Psoas muscle (tissue), 8 donors: ENCODE measurements around the gene BRINP2. TPM values are rescaled to one million over a fixed set of nuclear protein-coding genes. Genes with fewer than 3 reads are reported as not detected.

Experiments used
- ATAC-seq, 4 donors: fragments of 200-7000 bp; cut with Tn5 transposase; one replicate each; pipeline ENCODE4 v1.9.1; 2020; ENCODE audit warnings: moderate library complexity in 3 of 4, mild to moderate bottlenecking in 2 of 4
- DNase-seq, 2 donors: peaks; one replicate each; pipeline ENCODE4 v3.0.0-alpha.2; 2020
- H3K27ac ChIP-seq: fragments of 200-600 bp; one replicate; pipeline ENCODE4 v1.8.0; 2022
- H3K27me3 ChIP-seq, 3 donors: fragments of 200-600 bp in 1 of 3; one replicate each; pipeline versions ENCODE4 v1.6.1 to v1.8.0; 2013 to 2022; ENCODE audit warnings: low read length in 2 of 3, mild to moderate bottlenecking in 2 of 3, moderate library complexity in 1 of 3; ENCODE audit not compliant: insufficient read depth in 3 of 3
- H3K36me3 ChIP-seq, 2 donors: fragments of 200-600 bp in 1 of 2; one replicate each; pipeline versions ENCODE4 v1.6.1 to v1.8.0; 2013 to 2022; ENCODE audit warnings: low read depth in 1 of 2, mild to moderate bottlenecking in 1 of 2, moderate library complexity in 1 of 2; ENCODE audit not compliant: insufficient read depth in 1 of 2
- H3K4me1 ChIP-seq: fragments of 200-600 bp; one replicate; pipeline ENCODE4 v1.8.0; 2022
- H3K4me3 ChIP-seq: fragments of 200-600 bp; one replicate; pipeline ENCODE4 v1.8.0; 2022; ENCODE audit warnings: mild to moderate bottlenecking
- H3K9me3 ChIP-seq: fragments of 200-600 bp; one replicate; pipeline ENCODE4 v1.8.0; 2022
- WGBS, 3 donors: extraction: QIAGEN DNeasy Blood & Tissue Kit; methylation state at CpG; one replicate each; pipeline versions ENCODE4 v1.1.6 to v1.1.7; 2013; 5-methylcytosine and 5-hydroxymethylcytosine counted together
- intact Hi-C, 2 donors: fragments of 100-400 bp; cut with DNase I; formaldehyde crosslinking; loops; one replicate each; pipeline versions ENCODE4 v1.11.0 to v1.14.2; 2022
- polyA plus RNA-seq, 3 donors: library from polyadenylated mRNA; stranded (reverse); fragments of 200-250 nt; gene quantifications; one replicate each; pipeline ENCODE4 v1.2.3, GENCODE V29; 2013
- total RNA-seq, 4 donors: library from RNA; stranded (reverse); fragmentation: NEBNext Ultra II Directional in 2 of 4; extraction: Animal tissue kit (Norgen Biotek cat#: 25700) in 2 of 4; gene quantifications; one replicate each; pipeline versions ENCODE4 v1.2.1 to v1.2.4, GENCODE V29; 2021 to 2023
- TF ChIP-seq, protein P1 (sequence below): fragments of 200-600 bp; IDR thresholded peaks from one replicate; pipeline ENCODE4 v1.8.0; 2022; ENCODE audit warnings: antibody characterized with exemption
- donor health status: healthy with polysubstance abuse.
- donor health status: DM: no; HTN: no; CAD: no; lungs with moderate emphysema.
- donor health status: Bipolar disorder and iron deficiency.
- donor health status: healthy.
- donor health status: DM: yes; HTN: yes; CAD: no.
- donor health status: DM: no; HTN: no; CAD: no.
- donor health status: DM: no; HTN: no; CAD: no.
- donor health status: DM: yes; HTN: yes; CAD: no.

Gene BRINP2
- total and polyA plus RNA-seq, 7 donors = 0.04 to 0.38 (median 0.23) TPM; not detected in 3

DNA sequence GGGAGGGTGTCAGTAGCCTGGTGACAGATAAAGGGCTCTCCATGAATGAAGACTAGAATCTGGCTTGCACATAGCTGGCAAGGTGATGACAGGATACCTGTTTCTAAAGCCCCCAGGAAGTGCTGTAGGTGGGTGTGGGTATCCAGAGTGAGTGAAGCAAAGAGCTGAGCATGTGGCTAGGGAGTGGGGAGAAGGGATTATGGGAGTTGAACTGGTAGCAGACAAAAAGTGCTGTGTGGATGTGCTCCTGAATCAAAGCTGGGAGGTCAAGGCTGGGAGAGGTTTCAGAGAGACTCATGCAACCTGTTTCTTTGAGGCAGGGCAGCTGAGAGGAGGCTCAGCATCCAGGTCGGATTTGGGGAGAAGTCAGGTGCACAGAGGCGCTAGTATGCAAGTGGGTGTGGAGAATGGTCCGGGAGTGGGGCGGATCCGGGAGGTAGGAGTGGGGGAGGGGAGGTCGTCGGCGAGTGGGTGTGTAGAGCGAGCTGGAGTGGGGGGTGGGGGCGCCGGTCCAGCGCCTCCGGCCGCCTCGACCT, 6.8 kb upstream of the BRINP2 start:
- intact Hi-C loops = no loop called here
- H3K27ac ChIP-seq = no peak overlapping the region
- no peaks in the 10 kb centered on the region for H3K9me3 ChIP-seq
- no peak for DNase-seq
- H3K4me1 ChIP-seq = no peaks in the 10 kb centered on the region
- 0 to 3% (median 1%) methylated on average over 5 to 15 of the region's 15 CpGs for WGBS, 3 donors
- peaks cover 4 to 64% (median 13%) of the 10 kb centered on the region in 3 donors for H3K27me3 ChIP-seq
- H3K4me3 ChIP-seq = peak overlapping the region; percentile 41
- no peaks in the 10 kb centered on the region for H3K36me3 ChIP-seq
- ATAC-seq = no peak
- TF ChIP-seq, protein P1, sequence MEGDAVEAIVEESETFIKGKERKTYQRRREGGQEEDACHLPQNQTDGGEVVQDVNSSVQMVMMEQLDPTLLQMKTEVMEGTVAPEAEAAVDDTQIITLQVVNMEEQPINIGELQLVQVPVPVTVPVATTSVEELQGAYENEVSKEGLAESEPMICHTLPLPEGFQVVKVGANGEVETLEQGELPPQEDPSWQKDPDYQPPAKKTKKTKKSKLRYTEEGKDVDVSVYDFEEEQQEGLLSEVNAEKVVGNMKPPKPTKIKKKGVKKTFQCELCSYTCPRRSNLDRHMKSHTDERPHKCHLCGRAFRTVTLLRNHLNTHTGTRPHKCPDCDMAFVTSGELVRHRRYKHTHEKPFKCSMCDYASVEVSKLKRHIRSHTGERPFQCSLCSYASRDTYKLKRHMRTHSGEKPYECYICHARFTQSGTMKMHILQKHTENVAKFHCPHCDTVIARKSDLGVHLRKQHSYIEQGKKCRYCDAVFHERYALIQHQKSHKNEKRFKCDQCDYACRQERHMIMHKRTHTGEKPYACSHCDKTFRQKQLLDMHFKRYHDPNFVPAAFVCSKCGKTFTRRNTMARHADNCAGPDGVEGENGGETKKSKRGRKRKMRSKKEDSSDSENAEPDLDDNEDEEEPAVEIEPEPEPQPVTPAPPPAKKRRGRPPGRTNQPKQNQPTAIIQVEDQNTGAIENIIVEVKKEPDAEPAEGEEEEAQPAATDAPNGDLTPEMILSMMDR = no peak

DNA sequence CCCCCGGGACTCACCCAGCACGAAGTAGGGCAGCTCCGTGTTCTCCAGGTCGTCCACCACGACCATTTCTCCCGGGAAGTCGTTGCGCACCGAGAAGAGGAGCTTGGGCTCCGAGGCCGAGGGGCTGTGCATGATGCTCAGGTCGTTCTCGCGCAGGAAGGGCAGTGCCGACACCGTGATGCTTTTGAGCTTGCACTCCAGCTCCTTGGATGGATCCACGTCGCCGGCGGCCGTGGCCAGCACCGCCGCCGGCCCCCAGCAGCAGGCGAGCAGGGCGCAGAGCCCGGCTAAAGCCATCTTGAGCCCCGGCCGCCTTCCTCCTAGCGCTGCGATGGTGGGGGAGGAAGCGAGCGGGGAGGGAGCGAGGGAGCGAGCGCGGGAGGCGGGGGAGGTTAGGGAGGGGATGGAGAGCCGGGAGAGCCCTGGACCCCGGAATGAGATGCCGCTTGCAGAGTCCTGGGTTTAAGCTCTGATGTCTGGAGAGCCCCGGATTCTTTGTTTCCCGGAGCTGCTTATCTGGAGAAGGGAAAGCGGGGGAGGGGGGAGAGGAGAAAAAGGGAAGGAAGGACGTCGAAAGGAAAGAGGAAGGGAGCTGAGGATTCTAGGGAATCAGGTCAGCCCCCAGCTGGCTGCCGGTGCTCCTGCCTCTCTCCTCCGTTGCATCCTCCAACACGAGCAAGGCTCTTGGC, 6.2 kb upstream of the BRINP2 start, which contains the start of gene ASTN1:
TSS of gene ASTN1 (minus strand) at position 333 of the 689 bp plus-strand sequence. CDS start at position 297, 36 bp downstream.
- no peaks in the 10 kb centered on the region for H3K9me3 ChIP-seq
- no peak within 1 kb of the TSS for H3K27ac ChIP-seq
- H3K4me1 ChIP-seq = no peaks in the 10 kb centered on the region
- H3K27me3 ChIP-seq = peaks cover 4 to 68% (median 13%) of the 10 kb centered on the region in 3 donors
- H3K4me3 ChIP-seq = peak within 1 kb of the TSS; percentile 41
- ATAC-seq (no peak), DNase-seq (no peak)
- 0 to 1% (median 1%) methylated on average over 37 to 49 of the region's 49 CpGs for WGBS, 3 donors
- intact Hi-C loops = no loop called here
- no peaks in the 10 kb centered on the region for H3K36me3 ChIP-seq
- TF ChIP-seq, protein P1 = no peak

DNA sequence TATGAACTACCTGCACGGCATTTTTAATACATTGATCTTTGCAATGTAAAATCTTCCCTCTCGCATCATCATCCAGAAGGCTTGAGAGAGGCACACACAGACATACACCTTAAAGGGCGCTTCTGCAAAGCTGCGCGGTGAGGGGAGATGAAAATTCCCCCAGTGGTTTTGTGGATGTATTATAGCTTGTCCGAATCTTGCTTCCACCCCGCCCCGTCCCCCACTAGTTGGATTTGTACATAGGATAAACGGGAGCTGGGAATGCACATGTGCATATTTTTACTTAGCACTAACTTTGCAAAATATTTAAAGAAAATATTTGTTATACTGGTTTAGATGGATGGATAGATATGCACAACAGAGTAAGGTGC, 5.7 kb upstream of the BRINP2 start:
- no peak for ATAC-seq
- Histone ChIP-seq H3K4me3 (no peak overlapping the region), H3K36me3 (no peaks in the 10 kb centered on the region), H3K4me1 (no peaks in the 10 kb centered on the region), H3K27me3 (peaks cover 4 to 72% (median 13%) of the 10 kb centered on the region in 3 donors), H3K27ac (no peak overlapping the region), H3K9me3 (no peaks in the 10 kb centered on the region)
- intact Hi-C loops = no loop called here
- 3 to 5% (median 4%) methylated on average over 9 of the region's 9 CpGs for WGBS, 3 donors
- no peak for DNase-seq
- TF ChIP-seq, protein P1 = no peak

DNA sequence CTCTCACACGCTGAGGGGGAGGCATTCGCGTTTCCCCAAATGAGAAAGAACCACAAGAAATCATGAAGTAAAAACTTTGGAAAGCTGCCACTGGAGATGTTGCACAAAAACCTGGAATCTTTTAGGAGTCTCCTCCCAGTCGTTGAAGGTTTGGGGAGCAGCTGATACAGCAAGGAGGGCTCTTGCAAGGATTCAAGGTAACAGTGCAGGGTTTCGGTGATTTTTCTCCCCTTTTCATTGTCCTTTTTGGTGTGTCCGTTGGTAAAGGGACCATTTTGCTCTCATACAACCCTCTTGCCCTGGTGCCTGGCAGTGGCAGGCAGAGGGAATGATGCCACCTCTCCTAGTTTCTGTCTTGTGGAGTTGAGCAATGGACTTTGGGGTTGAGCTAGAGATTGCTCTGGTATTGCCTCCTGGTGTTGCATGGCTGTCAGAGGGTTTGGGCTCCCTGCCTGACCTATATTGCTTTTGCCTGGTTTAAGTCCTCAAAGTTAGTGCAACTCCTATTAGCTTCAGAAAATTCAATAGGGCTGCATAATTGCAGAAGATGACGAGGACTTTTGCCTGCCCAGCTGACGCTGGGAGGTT, 872 bp downstream of the BRINP2 start:
- ATAC-seq = no peak
- Histone ChIP-seq H3K27ac (no peak overlapping the region), H3K9me3 (no peaks in the 10 kb centered on the region), H3K36me3 (no peaks in the 10 kb centered on the region), H3K4me1 (peaks cover 6% of the 10 kb centered on the region), H3K4me3 (peak overlapping the region; percentile 58), H3K27me3 (peaks cover under 1 to 55% (median 5%) of the 10 kb centered on the region in 3 donors)
- DNase-seq = no peak
- TF ChIP-seq, protein P1 = no peak
- 10 to 13% (median 10%) methylated on average over 8 of the region's 8 CpGs for WGBS, 3 donors
- intact Hi-C loops = no loop called here
